Gastroesophageal sphincter (tissue), 4 donors: ENCODE results near the gene UGT1A8. TPM values are rescaled to one million over a fixed set of nuclear protein-coding genes. Genes with fewer than 3 reads are reported as not detected.
"Not testable (repeated sequence)": the region's sequence is repeated elsewhere in the genome, so short reads cannot be mapped to it uniquely, and the experiment has no call there.

Experiments used
- ATAC-seq: fragments of 150-250 bp; one replicate; pipeline ENCODE4 v1.9.1; 2016; ENCODE audit warnings: mild to moderate bottlenecking, moderate library complexity
- H3K27ac ChIP-seq, 4 donors: fragments of 200-600 bp; sonication (generic) in 3 of 4; 1 replicate in 3 of 4; 2 replicates in 1 of 4; pipeline ENCODE4 v1.5.1; 2016 to 2019
- H3K27me3 ChIP-seq: fragments of 200-600 bp; sonication (generic); one replicate; pipeline ENCODE4 v1.5.1; 2019
- H3K36me3 ChIP-seq, 2 donors: fragments of 200-600 bp; sonication (generic); one replicate each; pipeline ENCODE4 v1.5.1; 2019; ENCODE audit warnings: control low read depth in 1 of 2
- H3K4me1 ChIP-seq, 3 donors: fragments of 200-600 bp; sonication (generic); 1 replicate in 2 of 3; 2 replicates in 1 of 3; pipeline ENCODE4 v1.5.1; 2016 to 2019; ENCODE audit warnings: control low read depth in 2 of 3
- H3K4me3 ChIP-seq, 2 donors: fragments of 200-600 bp; sonication (generic); one replicate each; pipeline ENCODE4 v1.5.1; 2019; ENCODE audit warnings: mild to moderate bottlenecking in 1 of 2, moderate library complexity in 1 of 2
- H3K9me3 ChIP-seq, 3 donors: fragments of 200-600 bp; sonication (generic); one replicate each; pipeline ENCODE4 v1.5.1; 2017 to 2019; ENCODE audit warnings: control low read depth in 2 of 3
- EP300 ChIP-seq: sonication (generic); formaldehyde crosslinking; IDR thresholded peaks from one replicate; pipeline ENCODE4 v1.6.1; 2017; ENCODE audit warnings: antibody characterized with exemption, mild to moderate bottlenecking
- POLR2A ChIP-seq, 2 donors: fragments of 450-650 bp; IDR thresholded peaks; one replicate each; pipeline ENCODE4 v1.6.1; 2017; ENCODE audit warnings: antibody characterized with exemption in 2 of 2, mild to moderate bottlenecking in 2 of 2, moderate library complexity in 1 of 2
- POLR2AphosphoS5 ChIP-seq: sonication (generic); formaldehyde crosslinking; IDR thresholded peaks from one replicate; pipeline ENCODE4 v1.6.1; 2017; ENCODE audit warnings: antibody characterized with exemption
- WGBS, 2 donors: methylation state at CpG; one replicate each; pipeline ENCODE4 v1.1.5; 2018; ENCODE audit warnings: low coverage in 1 of 2; 5-methylcytosine and 5-hydroxymethylcytosine counted together
- total RNA-seq, 4 donors: library from RNA; depleted of rRNA; stranded (reverse); fragments of >200 nt; gene quantifications; one replicate each; pipeline ENCODE4 v1.1.0, GENCODE V29; 2016
- TF ChIP-seq, protein P1 (sequence below), 4 experiments: fragments of 200-600 bp in 2 of 4; fragments of 450-650 bp in 2 of 4; sonication (generic) in 1 of 4; IDR thresholded peaks; one replicate each; pipeline ENCODE4 v1.5.1; 2017 to 2019; ENCODE audit warnings: antibody characterized with exemption in 4 of 4, mild to moderate bottlenecking in 2 of 4, moderate library complexity in 2 of 4

The UGT1A8 gene
- total RNA-seq, 4 donors from 2014 or later, result not detected

GRCh38 chr2:233584210-233584609 lies 33.2 kb upstream of the UGT1A8 start:
- H3K4me1 ChIP-seq, result no peaks in the 10 kb centered on the region
- TF ChIP-seq, protein P1, sequence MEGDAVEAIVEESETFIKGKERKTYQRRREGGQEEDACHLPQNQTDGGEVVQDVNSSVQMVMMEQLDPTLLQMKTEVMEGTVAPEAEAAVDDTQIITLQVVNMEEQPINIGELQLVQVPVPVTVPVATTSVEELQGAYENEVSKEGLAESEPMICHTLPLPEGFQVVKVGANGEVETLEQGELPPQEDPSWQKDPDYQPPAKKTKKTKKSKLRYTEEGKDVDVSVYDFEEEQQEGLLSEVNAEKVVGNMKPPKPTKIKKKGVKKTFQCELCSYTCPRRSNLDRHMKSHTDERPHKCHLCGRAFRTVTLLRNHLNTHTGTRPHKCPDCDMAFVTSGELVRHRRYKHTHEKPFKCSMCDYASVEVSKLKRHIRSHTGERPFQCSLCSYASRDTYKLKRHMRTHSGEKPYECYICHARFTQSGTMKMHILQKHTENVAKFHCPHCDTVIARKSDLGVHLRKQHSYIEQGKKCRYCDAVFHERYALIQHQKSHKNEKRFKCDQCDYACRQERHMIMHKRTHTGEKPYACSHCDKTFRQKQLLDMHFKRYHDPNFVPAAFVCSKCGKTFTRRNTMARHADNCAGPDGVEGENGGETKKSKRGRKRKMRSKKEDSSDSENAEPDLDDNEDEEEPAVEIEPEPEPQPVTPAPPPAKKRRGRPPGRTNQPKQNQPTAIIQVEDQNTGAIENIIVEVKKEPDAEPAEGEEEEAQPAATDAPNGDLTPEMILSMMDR (IDR thresholded peaks at IDR 0.05), result no peak
- TF ChIP-seq EP300 (no peak), POLR2AphosphoS5 (no peak), POLR2A (IDR thresholded peaks at IDR 0.05) (no peak)
- H3K27ac ChIP-seq, result no peak overlapping the region
- no peaks in the 10 kb centered on the region for H3K36me3 ChIP-seq
- H3K9me3 ChIP-seq, result no peaks in the 10 kb centered on the region
- no peak for ATAC-seq
- WGBS, 2 donors, result 80% methylated on average over 1 of the region's 1 CpG; no CpG with 5 or more reads in 1 of the 2 donors
- H3K4me3 ChIP-seq, result no peak overlapping the region
- H3K27me3 ChIP-seq, result peaks cover 22% of the 10 kb centered on the region

- no peak overlapping the region for H3K4me3 ChIP-seq
- no peaks in the 10 kb centered on the region for H3K9me3 ChIP-seq
- H3K4me1 ChIP-seq, result no peaks in the 10 kb centered on the region
- ATAC-seq, result no peak
- H3K36me3 ChIP-seq, result no peaks in the 10 kb centered on the region
- peaks cover 27% of the 10 kb centered on the region for H3K27me3 ChIP-seq
- no peak overlapping the region for H3K27ac ChIP-seq
- 83 to 100% methylated on average over 2 of the region's 2 CpGs for WGBS, 2 donors
- TF ChIP-seq, protein P1 (IDR thresholded peaks at IDR 0.05), result no peak
- TF ChIP-seq POLR2A (IDR thresholded peaks at IDR 0.05) (no peak), POLR2AphosphoS5 (no peak), EP300 (no peak)
Observed at GRCh38 chr2:233588400-233588799, 29.0 kb upstream of the UGT1A8 start.

DNA sequence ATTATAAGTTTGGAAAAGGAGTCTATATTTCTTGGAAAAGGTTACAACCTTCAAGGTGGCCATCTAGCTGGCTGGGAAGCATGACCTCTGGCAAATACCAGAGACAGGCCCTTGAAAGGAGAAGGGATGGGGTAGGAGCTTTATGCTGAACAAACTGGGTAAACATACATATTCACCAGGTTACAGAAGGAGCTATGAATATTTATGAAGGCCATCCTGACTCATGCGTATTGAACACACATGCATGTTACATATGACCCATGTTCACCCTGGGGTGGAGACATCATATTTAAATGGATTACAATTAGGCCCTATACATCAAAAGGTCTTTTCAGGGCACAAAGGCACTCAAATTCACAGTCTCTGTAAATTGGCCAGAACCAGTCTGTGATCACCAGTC lies 24.7 kb upstream of the UGT1A8 start:
- H3K9me3 ChIP-seq, H3K4me1 ChIP-seq, H3K27ac ChIP-seq, ATAC-seq, H3K36me3 ChIP-seq, H3K4me3 ChIP-seq: not testable (repeated sequence)
- 91% methylated on average over 1 of the region's 1 CpG; no CpG with 5 or more reads in 1 of the 2 donors for WGBS, 2 donors
- H3K27me3 ChIP-seq, result peaks cover 12% of the 10 kb centered on the region

- no peak overlapping the region for H3K4me3 ChIP-seq
- no peak for ATAC-seq
- peaks cover 12% of the 10 kb centered on the region for H3K27me3 ChIP-seq
- TF ChIP-seq POLR2AphosphoS5 (no peak), EP300 (no peak), POLR2A (IDR thresholded peaks at IDR 0.05) (no peak)
- TF ChIP-seq, protein P1 (IDR thresholded peaks at IDR 0.05), result no peak
- no peaks in the 10 kb centered on the region for H3K36me3 ChIP-seq
- H3K9me3 ChIP-seq, result no peaks in the 10 kb centered on the region
- H3K4me1 ChIP-seq, result no peaks in the 10 kb centered on the region
- H3K27ac ChIP-seq, result no peak overlapping the region
- WGBS, 2 donors, result 78 to 81% methylated on average over 6 to 7 of the region's 8 CpGs
Observed at GRCh38 chr2:233593201-233593600, 24.2 kb upstream of the UGT1A8 start.

DNA sequence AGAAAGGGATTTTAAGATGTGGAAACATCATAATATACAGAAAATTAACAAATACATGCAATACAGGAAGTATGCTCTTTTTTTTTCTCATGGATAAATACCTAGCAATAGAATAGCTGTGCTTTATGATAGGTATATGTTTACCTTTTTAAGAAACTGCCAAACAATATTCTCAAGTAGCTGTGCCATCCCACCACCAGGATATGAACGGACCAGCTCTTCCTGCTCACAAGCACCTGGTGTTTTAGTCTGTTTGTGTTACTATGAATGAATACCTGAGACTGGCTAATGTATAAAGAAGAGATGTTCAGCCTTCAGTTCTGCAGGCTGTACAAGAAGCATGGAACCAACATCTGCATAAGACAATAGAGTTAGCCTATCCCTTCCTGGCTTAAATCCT lies 19.9 kb upstream of the UGT1A8 start:
- H3K36me3 ChIP-seq, result no peaks in the 10 kb centered on the region
- no peaks in the 10 kb centered on the region for H3K9me3 ChIP-seq
- no peak overlapping the region for H3K4me3 ChIP-seq
- 43 to 71% methylated on average over 1 of the region's 1 CpG for WGBS, 2 donors
- H3K27ac ChIP-seq, result no peak overlapping the region
- H3K27me3 ChIP-seq, result no peaks in the 10 kb centered on the region
- no peak for TF ChIP-seq EP300
- TF ChIP-seq, protein P1 (IDR thresholded peaks at IDR 0.05), result no peak
- no peak for TF ChIP-seq POLR2AphosphoS5
- no peak for TF ChIP-seq POLR2A (IDR thresholded peaks at IDR 0.05)
- ATAC-seq, result no peak
- H3K4me1 ChIP-seq, result no peaks in the 10 kb centered on the region
